GM10248 (cell line): Measurements from ENCODE around the gene FOXJ2.
A peak's percentile ranks its signal among the peaks of the same experiment; 100 is the strongest.
"Not testable (repeated sequence)": the region's sequence is repeated elsewhere in the genome, so short reads cannot be mapped to it uniquely, and the experiment has no call there.

Experiments
- CTCF ChIA-PET: fragments of 300-600 bp; sonication (Branson Sonifier 250); formaldehyde crosslinking; extraction: SDS; loops from one replicate; lab custom pipeline; 2021; ENCODE audit warnings: antibody characterized with exemption; lab: Yijun Ruan, JAX
- POLR2A ChIA-PET: fragments of 350-650 bp; sonication (Branson Sonifier 250); formaldehyde crosslinking; extraction: SDS; loops from one replicate; lab custom pipeline; 2020; ENCODE audit warnings: antibody characterized with exemption; lab: Yijun Ruan, JAX
- DNase-seq: peaks from one replicate; pipeline ENCODE4 v3.0.0; 2012; ENCODE audit errors: extremely low spot score
- TF ChIP-seq, protein P1 (sequence below): IDR thresholded peaks from 2 replicates; pipeline ENCODE4 v1.5.1; 2012; ENCODE audit warnings: mild to moderate bottlenecking, low read depth; ENCODE audit errors: extremely low read depth, missing control alignments, control extremely low read depth

The FOXJ2 gene

DNA sequence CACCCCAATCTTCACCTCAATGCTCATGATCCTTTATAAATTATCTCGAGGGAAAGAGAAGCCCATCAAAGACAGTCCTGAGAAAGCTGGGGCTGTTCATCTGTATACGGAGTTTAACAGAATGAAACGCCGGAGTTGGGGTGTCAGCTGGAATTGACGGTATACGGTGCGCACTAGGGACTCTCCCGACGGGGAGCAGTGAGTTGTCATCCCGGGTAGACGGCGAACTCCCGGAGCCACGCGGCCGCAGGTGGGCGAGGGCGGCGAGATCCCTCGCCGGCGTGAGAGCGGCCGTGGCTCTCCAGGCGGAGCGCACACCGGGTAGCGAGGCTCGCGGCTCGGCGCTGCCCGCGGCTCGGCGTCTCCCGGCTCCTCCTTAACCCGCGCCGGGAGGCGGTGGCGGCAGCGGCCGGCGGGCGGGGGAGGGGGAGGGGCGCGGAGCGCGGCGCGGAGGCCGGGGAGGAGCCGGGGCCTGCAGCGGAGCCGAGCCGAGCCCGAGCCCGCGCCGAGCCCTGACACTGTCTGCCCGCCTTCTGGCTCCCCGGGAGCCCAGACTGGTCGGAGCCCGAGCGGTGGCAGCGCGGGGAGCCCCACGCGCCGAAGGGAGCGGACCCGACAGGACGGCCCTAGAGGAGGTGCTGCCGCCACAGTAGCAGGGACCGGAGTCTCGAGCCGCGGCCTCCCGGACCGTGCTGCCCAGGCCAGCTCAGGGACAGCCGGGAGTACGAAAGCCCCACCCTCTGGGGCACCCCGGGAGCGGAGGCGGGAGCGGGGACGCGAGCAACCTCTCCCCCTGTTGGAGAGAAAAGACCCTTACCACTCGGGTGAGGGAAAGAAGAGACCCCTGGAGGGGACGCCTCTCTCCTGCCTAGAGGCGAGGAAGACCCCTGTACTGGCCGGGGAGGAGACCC, at the start of gene FOXJ2:
TSS of gene FOXJ2 (plus strand) at position 475 of the 911 bp plus-strand sequence. CDS start 7,117 bp downstream, outside the sequence.
- TF ChIP-seq, protein P1, sequence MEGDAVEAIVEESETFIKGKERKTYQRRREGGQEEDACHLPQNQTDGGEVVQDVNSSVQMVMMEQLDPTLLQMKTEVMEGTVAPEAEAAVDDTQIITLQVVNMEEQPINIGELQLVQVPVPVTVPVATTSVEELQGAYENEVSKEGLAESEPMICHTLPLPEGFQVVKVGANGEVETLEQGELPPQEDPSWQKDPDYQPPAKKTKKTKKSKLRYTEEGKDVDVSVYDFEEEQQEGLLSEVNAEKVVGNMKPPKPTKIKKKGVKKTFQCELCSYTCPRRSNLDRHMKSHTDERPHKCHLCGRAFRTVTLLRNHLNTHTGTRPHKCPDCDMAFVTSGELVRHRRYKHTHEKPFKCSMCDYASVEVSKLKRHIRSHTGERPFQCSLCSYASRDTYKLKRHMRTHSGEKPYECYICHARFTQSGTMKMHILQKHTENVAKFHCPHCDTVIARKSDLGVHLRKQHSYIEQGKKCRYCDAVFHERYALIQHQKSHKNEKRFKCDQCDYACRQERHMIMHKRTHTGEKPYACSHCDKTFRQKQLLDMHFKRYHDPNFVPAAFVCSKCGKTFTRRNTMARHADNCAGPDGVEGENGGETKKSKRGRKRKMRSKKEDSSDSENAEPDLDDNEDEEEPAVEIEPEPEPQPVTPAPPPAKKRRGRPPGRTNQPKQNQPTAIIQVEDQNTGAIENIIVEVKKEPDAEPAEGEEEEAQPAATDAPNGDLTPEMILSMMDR, result no peak
- peak; percentile 85 for DNase-seq
- CTCF ChIA-PET, result interaction anchor here (1.2 to 8.9 kb wide), 3 partner anchors 11 to 199 kb away, joined by 3 to 77 read pairs (median 7); no protein-coding TSS in a partner anchor
- POLR2A ChIA-PET, result no interaction called here

DNA sequence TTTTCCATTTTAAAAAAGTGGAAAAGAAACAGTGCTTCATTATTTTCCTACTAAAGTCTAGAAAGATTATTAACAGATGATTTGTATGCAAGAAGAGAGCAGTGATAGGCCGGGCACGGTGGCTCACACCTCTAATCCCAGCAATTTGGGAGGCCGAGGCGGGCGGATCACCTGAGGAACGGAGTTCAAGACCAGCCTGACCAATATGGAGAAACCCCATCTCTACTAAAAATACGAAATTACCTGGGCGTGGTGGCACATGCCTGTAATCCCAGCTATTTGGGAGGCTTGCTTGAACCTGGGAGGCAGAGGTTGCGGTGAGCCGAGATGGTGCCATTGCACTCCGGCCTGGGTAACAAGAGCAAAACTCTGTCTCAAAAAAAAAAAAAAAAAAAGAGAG, 49.5 kb upstream of the FOXJ2 start:
- POLR2A ChIA-PET, DNase-seq: not testable (repeated sequence)
- CTCF ChIA-PET, result interaction anchor here (2.4 kb wide), 1 partner anchor 50 kb away, joined by 10 read pairs; no protein-coding TSS in a partner anchor

DNA sequence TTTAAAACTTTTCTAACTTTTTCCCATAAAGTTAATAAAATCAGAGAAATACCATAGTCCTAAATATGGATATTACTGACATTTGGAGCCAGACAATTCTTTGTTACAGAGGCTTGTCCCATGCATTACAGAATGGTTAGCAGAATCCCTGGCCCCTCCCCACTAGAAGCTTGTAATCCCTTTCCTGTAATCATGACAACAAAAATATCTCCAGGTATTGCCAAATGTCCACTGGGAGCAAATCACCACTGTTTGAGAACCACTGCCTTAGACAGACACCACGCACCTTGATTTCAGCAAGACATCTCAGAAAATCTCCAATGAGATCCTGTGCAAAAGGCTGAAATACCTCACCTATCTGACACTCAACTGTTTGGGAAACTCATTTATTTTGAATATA, 49.1 kb upstream of the FOXJ2 start:
- CTCF ChIA-PET, result interaction anchor here (1.7 to 2.4 kb wide), 2 partner anchors 12 to 50 kb away, joined by 4 to 10 read pairs; no protein-coding TSS in a partner anchor
- POLR2A ChIA-PET, DNase-seq: not testable (repeated sequence)

DNA sequence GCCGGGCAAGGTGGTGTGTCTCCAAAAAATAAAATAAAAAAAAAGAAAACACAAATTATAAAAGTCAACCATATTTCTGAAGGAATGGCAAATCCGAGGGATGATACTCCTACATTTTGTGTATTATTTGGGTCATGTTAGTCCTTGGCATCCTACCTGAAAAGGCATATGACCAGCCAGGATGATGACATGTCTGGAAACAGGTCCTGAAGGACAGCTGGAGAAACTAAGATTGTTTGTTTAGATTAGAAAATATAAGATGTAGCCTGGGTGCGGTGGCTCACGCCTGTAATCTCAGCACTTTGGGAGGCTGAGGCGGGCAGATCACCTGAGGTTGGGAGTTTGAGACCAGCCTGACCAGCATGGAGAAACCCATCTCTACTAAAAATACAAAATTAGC, 47.6 kb upstream of the FOXJ2 start:
- TF ChIP-seq, protein P1, result no peak
- DNase-seq, result no peak
- POLR2A ChIA-PET, result no interaction called here
- CTCF ChIA-PET, result interaction anchor here (1.7 to 2.4 kb wide), 2 partner anchors 10 to 52 kb away, joined by 4 to 10 read pairs; no protein-coding TSS in a partner anchor

DNA sequence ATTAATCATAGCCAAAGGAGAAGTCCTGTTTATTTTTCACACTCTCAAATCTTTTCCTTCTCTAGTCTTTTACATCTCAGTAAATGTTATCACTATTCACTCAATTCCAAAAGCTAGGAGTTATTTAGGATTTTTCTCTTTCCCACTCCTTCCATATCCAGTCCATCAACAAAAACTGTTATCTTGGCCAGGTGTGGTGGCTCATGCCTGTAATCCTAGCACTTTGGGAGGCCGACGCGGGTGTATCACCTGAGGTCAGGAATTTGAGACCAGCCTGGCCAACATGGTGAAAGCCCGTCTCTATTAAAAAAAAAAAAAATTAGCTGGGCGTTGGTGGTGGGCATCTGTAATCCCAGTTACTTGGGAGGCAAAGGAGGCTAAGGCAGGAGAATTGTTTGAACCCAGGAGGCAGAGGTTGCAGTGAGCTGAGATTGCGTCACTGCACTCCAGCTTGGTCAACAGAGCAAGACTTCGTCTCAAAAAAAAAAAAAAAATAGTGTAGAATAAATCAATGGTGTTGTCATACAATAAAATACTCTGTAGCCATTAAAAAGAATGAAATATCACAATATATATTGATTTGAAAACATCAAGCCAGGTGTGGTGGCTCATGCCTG, 46.6 kb upstream of the FOXJ2 start:
- DNase-seq, result no peak
- ChIA-PET CTCF (interaction anchor here (0.9 to 2.0 kb wide), 3 partner anchors 9 to 60 kb away, joined by 3 to 9 read pairs (median 3); no protein-coding TSS in a partner anchor), POLR2A (no interaction called here)
- TF ChIP-seq, protein P1, result no peak

DNA sequence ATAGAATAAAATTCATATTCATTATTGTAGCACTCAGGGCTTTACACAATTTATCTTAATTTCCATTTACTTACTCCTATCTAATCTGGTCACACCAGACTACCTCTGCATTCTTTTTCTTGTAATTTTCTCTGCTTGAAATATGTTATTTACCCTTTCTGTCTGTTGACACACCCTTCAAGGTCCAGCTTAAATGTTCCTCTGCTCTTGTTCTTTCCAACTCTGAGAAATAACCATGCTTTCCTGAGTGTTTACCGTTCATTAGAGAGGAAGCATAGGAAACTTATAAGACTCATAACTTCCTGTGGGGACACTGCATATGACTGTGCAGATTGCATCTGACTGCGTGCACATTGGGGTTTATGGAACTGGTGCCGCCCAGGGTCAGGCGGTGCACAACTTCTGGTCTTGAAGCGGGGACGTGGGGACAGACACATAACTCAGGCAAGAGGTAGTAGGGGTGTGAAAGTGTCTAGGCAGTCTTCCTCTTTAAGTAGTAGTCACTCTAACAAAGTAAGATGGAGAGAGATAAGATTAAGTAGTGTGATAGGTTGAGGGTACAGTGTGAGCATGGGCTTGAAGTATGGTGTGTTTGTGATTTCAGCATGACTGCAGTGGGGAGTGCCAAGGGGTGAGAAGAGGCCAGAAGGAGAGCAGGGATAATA, 42.6 kb upstream of the FOXJ2 start:
- CTCF ChIA-PET, result interaction anchor here (1.5 kb wide), 1 partner anchor 57 kb away, joined by 6 read pairs; no protein-coding TSS in a partner anchor
- TF ChIP-seq, protein P1, result no peak
- POLR2A ChIA-PET, result interaction anchor here (0.5 to 0.6 kb wide), 2 partner anchors 30 to 53 kb away, joined by 3 to 6 read pairs; no protein-coding TSS in a partner anchor
- DNase-seq, result peak; percentile 44

DNA sequence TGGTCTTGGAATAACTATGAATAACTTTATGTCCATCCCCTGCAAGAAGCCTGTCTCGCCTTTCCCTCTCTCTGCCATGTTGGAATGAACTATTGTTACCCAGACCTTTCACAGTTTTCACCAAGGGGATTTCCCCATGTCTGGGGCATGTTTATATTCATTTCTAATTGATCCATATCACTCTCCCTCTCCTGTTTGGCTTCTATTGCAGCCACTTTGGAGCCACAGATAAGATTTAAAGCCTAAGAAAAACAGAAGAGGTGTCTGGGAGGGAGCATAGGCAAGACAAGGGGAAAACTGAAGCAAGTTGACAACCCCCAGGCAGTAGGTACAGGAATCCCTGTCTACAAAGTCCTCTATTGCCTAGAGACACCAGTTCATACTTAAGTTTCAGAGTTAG, 41.0 kb upstream of the FOXJ2 start:
- CTCF ChIA-PET, result interaction anchor here (0.8 to 4.4 kb wide), 3 partner anchors 58 to 131 kb away, joined by 3 to 61 read pairs (median 6); no protein-coding TSS in a partner anchor
- TF ChIP-seq, protein P1, result no peak
- POLR2A ChIA-PET, result no interaction called here
- DNase-seq, result no peak
